Progenitor cell of endocrine pancreas (in vitro differentiated cells): ENCODE measurements around the gene SIL1. TPM values are rescaled to one million over a fixed set of nuclear protein-coding genes. Genes with fewer than 3 reads are reported as not detected.
A peak's percentile ranks its signal among the peaks of the same experiment; 100 is the strongest.

ENCODE experiments used
- DNase-seq: peaks from one replicate; pipeline ENCODE4 v3.0.0; 2021; ENCODE audit warnings: low spot score; ENCODE audit not compliant: unreplicated experiment
- H3K27ac Mint-ChIP-seq: 2 replicates; pipeline ENCODE4 v1.8.0; 2021; ENCODE audit warnings: mild to moderate bottlenecking, moderate library complexity, mixed read lengths
- H3K27me3 Mint-ChIP-seq: 2 replicates; pipeline ENCODE4 v1.8.0; 2021; ENCODE audit warnings: mixed read lengths
- H3K36me3 Mint-ChIP-seq: 2 replicates; pipeline ENCODE4 v1.8.0; 2022; ENCODE audit warnings: mixed read lengths; ENCODE audit not compliant: insufficient read depth
- H3K4me1 Mint-ChIP-seq: 2 replicates; pipeline ENCODE4 v1.8.0; 2021; ENCODE audit warnings: low read depth, mixed read lengths
- H3K4me3 Mint-ChIP-seq: 2 replicates; pipeline ENCODE4 v1.8.0; 2021; ENCODE audit warnings: low read depth, mild to moderate bottlenecking, moderate library complexity, mixed read lengths
- H3K9me3 Mint-ChIP-seq: 2 replicates; pipeline ENCODE4 v1.8.0; 2021; ENCODE audit warnings: low read depth, mixed read lengths
- CTCF ChIP-seq: fragments of 200-600 bp; sonication (generic); IDR thresholded peaks from one replicate; pipeline ENCODE4 v1.5.0; 2021; ENCODE audit warnings: antibody characterized with exemption, mild to moderate bottlenecking; ENCODE audit not compliant: unreplicated experiment
- long read RNA-seq: library from polyadenylated mRNA; unstranded; transcript quantifications from one replicate; pipeline ENCODE4 v2.0.0, GENCODE V29; 2020
- total RNA-seq: library from RNA; stranded (reverse); gene quantifications from 2 replicates; pipeline ENCODE4 v1.2.1, GENCODE V29; 2021

Gene SIL1
- total RNA-seq: 26.0 and 26.7 TPM in 2 replicates
- long read RNA-seq, transcript SIL1-202 (10 exons, 1,923 nt): major isoform, 70 of 89 reads
- long read RNA-seq, partial matches to known transcripts: 2 of 89 reads
- long read RNA-seq, other reads (novel, unspliced or antisense): 14 of 89 reads

GRCh38 chr5:139197710-139198669 lies at the start of gene SIL1:
Gene SIL1 (minus strand): TSS chr5:139198368. CDS start chr5:139127843, 70,525 bp downstream.
- peaks cover 14% of the 10 kb centered on the region for H3K4me1 Mint-ChIP-seq
- H3K27me3 Mint-ChIP-seq: no peaks in the 10 kb centered on the region
- TF ChIP-seq CTCF: no peak
- peak; percentile 93 for DNase-seq
- no peaks in the 10 kb centered on the region for H3K9me3 Mint-ChIP-seq
- no peaks in the 10 kb centered on the region for H3K36me3 Mint-ChIP-seq
- H3K27ac Mint-ChIP-seq: peak within 1 kb of the TSS; percentile 96
- peak within 1 kb of the TSS; percentile 75 for H3K4me3 Mint-ChIP-seq

GRCh38 chr5:139246394-139246793 lies 48.2 kb upstream of the SIL1 start:
- Mint-ChIP-seq H3K36me3 (no peaks in the 10 kb centered on the region), H3K4me3 (no peak overlapping the region), H3K4me1 (no peaks in the 10 kb centered on the region), H3K27me3 (peaks cover 6% of the 10 kb centered on the region), H3K27ac (no peak overlapping the region), H3K9me3 (no peaks in the 10 kb centered on the region)
- no peak for TF ChIP-seq CTCF
- DNase-seq: no peak

- Mint-ChIP-seq H3K27ac (no peak overlapping the region), H3K4me3 (no peak overlapping the region), H3K27me3 (peaks cover 8% of the 10 kb centered on the region), H3K4me1 (no peaks in the 10 kb centered on the region), H3K9me3 (no peaks in the 10 kb centered on the region), H3K36me3 (no peaks in the 10 kb centered on the region)
- no peak for DNase-seq
- no peak for TF ChIP-seq CTCF
Measured at GRCh38 chr5:139245637-139246339, 47.6 kb upstream of the SIL1 start.

GRCh38 chr5:139243425-139243970 lies 45.3 kb upstream of the SIL1 start:
- H3K27me3 Mint-ChIP-seq: peaks cover 15% of the 10 kb centered on the region
- no peak for TF ChIP-seq CTCF
- no peak for DNase-seq
- peaks cover 3% of the 10 kb centered on the region for H3K9me3 Mint-ChIP-seq
- H3K4me1 Mint-ChIP-seq: no peaks in the 10 kb centered on the region
- no peak overlapping the region for H3K4me3 Mint-ChIP-seq
- no peaks in the 10 kb centered on the region for H3K36me3 Mint-ChIP-seq
- H3K27ac Mint-ChIP-seq: no peak overlapping the region

- no peak for DNase-seq
- no peaks in the 10 kb centered on the region for H3K36me3 Mint-ChIP-seq
- peaks cover 6% of the 10 kb centered on the region for H3K9me3 Mint-ChIP-seq
- H3K4me1 Mint-ChIP-seq: no peaks in the 10 kb centered on the region
- H3K27ac Mint-ChIP-seq: no peak overlapping the region
- H3K4me3 Mint-ChIP-seq: no peak overlapping the region
- no peak for TF ChIP-seq CTCF
- H3K27me3 Mint-ChIP-seq: peaks cover 15% of the 10 kb centered on the region
Measured at GRCh38 chr5:139241139-139241538, 43.0 kb upstream of the SIL1 start.
